Keratinocyte (primary cell): ENCODE data around the gene ITIH4. TPM values are rescaled to one million over a fixed set of nuclear protein-coding genes. Genes with fewer than 3 reads are reported as not detected.

Source experiments
- DNase-seq: peaks from one replicate; pipeline ENCODE4 v3.0.0-alpha.2; 2011; ENCODE audit warnings: low read depth, missing footprints, low spot score
- FAIRE-seq: peaks from 2 replicates; lab custom pipeline; 2011; peaks lifted over from hg19 to GRCh38; lab: Jason Lieb, UNC
- H2AFZ ChIP-seq: 2 replicates; pipeline ENCODE4 v1.6.0; 2012; ENCODE audit warnings: low read length, control low read depth, inconsistent platforms; ENCODE audit not compliant: control insufficient read depth
- H3K27ac ChIP-seq: 2 replicates; pipeline ENCODE4 v1.5.1; 2011; ENCODE audit warnings: low read length; ENCODE audit not compliant: control insufficient read depth, insufficient read depth
- H3K27me3 ChIP-seq: 3 replicates; pipeline ENCODE4 v1.6.0; 2011; ENCODE audit warnings: low read length; ENCODE audit not compliant: control insufficient read depth, insufficient read depth; ENCODE audit errors: extremely low read depth
- H3K36me3 ChIP-seq, 2 experiments: 2 replicates in 1 of 2; 3 replicates in 1 of 2; pipeline ENCODE4 v1.5.1; 2011; ENCODE audit warnings: low read length in 2 of 2, mild to moderate bottlenecking in 1 of 2; ENCODE audit not compliant: control insufficient read depth in 2 of 2, insufficient read depth in 2 of 2; ENCODE audit errors: extremely low read depth in 1 of 2
- H3K4me1 ChIP-seq: 3 replicates; pipeline ENCODE4 v1.5.1; 2011; ENCODE audit warnings: low read length; ENCODE audit not compliant: control insufficient read depth, insufficient read depth; ENCODE audit errors: extremely low read depth
- H3K4me2 ChIP-seq: 3 replicates; pipeline ENCODE4 v1.6.0; 2011; ENCODE audit warnings: low read depth, low read length; ENCODE audit not compliant: control insufficient read depth, insufficient read depth; ENCODE audit errors: extremely low read depth
- H3K4me3 ChIP-seq, 3 experiments: fragments of 200-600 bp in 1 of 3; sonication (generic) in 1 of 3; 2 replicates in 2 of 3; 3 replicates in 1 of 3; pipeline ENCODE4 v1.5.1; 2011 to 2016; ENCODE audit warnings: low read length in 3 of 3, mild to moderate bottlenecking in 3 of 3, control low read depth in 2 of 3, inconsistent platforms in 1 of 3, low read depth in 1 of 3, mixed read lengths in 1 of 3, mixed run types in 1 of 3, moderate library complexity in 1 of 3; ENCODE audit not compliant: control insufficient read depth in 2 of 3, insufficient read depth in 2 of 3; ENCODE audit errors: extremely low read depth in 1 of 3
- H3K79me2 ChIP-seq: 2 replicates; pipeline ENCODE4 v1.6.0; 2012; ENCODE audit warnings: low read length; ENCODE audit not compliant: control insufficient read depth, insufficient read depth
- H3K9ac ChIP-seq: 3 replicates; pipeline ENCODE4 v1.6.0; 2011; ENCODE audit warnings: low read length; ENCODE audit not compliant: control insufficient read depth, insufficient read depth; ENCODE audit errors: extremely low read depth
- H3K9me1 ChIP-seq: 3 replicates; pipeline ENCODE4 v1.6.0; 2011; ENCODE audit warnings: low read length; ENCODE audit not compliant: control insufficient read depth, insufficient read depth; ENCODE audit errors: extremely low read depth
- H3K9me3 ChIP-seq: 2 replicates; pipeline ENCODE4 v1.5.1; 2012; ENCODE audit warnings: low read depth, low read length; ENCODE audit not compliant: control insufficient read depth
- H4K20me1 ChIP-seq: 3 replicates; pipeline ENCODE4 v1.6.0; 2011; ENCODE audit warnings: low read length; ENCODE audit not compliant: control insufficient read depth, insufficient read depth; ENCODE audit errors: extremely low read depth
- CTCF ChIP-seq, 3 experiments: IDR thresholded peaks in 1 of 3; conservative IDR thresholded peaks in 1 of 3; optimal IDR thresholded peaks in 1 of 3; 2 replicates in 2 of 3; 3 replicates in 1 of 3; pipeline versions ENCODE3 to v1.5.1; 2011; ENCODE audit warnings: low read length in 3 of 3, mild to moderate bottlenecking in 3 of 3, moderate library complexity in 2 of 3, control low read depth in 1 of 3, inconsistent platforms in 1 of 3; ENCODE audit not compliant: insufficient read depth in 2 of 3; ENCODE audit errors: extremely low read depth in 1 of 3
- EZH2 ChIP-seq: IDR thresholded peaks from one replicate; pipeline ENCODE4 v1.6.1; 2012; ENCODE audit warnings: inconsistent platforms, mild to moderate bottlenecking, low read length, moderate library complexity
- dilution Hi-C: fragments of 300-500 bp; cut with MboI; formaldehyde crosslinking; loops from one replicate; pipeline ENCODE4 v1.7.0; 2020; ENCODE audit warnings: low sequenced_read_pairs; ENCODE audit not compliant: extremely low pct_ligation_motif_present
- polyA plus RNA-seq, 5 experiments: library from polyadenylated mRNA; depleted of rRNA in 3 of 5; stranded (reverse) in 3 of 5; stranded (forward) in 1 of 5; unstranded in 1 of 5; fragments of >200 nt; gene quantifications; 1 replicate in 1 of 5; 2 replicates in 3 of 5; 3 replicates in 1 of 5; pipeline versions ENCODE4 v1.2.1 to v1.2.3, GENCODE V29; 2011 to 2012; ENCODE audit warnings: missing spikeins in 2 of 5, low read depth in 1 of 5, low replicate concordance in 1 of 5

ITIH4 gene
- polyA plus RNA-seq, 1 donor (not counting 4 experiments of a cell fraction or from before 2014, with no cell fraction given) = 1.4 TPM

DNA sequence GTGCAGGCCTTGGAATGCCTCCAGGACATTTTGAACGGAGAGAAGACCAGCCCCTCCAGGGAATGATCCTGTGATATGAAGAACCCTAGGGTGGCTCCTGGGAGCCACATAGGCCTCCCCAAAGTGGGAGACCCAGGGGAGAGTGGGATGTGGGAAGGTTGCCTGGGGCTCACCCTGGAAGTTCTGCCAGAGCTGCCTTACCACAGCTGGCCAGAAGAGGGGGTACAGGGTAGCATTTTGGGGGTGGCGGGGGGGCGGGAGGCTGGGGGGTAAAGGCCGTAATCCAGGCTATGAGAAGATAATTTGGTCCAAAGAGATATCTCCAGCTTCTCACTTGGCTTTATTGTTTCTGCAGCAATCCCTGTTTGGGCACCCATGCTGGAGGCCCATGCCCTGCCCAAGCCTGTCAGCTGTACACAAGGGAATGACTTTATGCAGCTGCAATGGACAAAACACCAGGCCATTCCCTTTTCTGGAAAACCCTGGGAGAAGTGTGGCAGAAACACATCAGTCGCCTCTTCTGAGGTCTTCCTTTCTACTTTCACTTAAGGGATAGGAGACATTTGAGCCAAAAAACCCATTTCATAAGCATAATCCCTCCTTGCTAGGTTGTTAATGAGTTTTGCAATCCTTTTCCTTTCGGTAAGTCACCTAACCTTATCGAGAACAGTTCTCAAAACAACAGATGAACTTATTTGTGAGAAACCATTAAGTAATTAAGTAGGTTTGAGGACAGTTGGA is 15.4 kb upstream of the ITIH4 start:
- Histone ChIP-seq H3K4me1 (no peaks in the 10 kb centered on the region), H3K9ac (no peak overlapping the region), H3K36me3 (peaks cover 7 to 9% of the 10 kb centered on the region in 2 experiments), H3K9me1 (no peaks in the 10 kb centered on the region), H2AFZ (no peak overlapping the region), H3K4me2 (no peak overlapping the region), H3K79me2 (no peaks in the 10 kb centered on the region), H3K4me3 (no peak overlapping the region), H4K20me1 (no peaks in the 10 kb centered on the region), H3K9me3 (no peaks in the 10 kb centered on the region), H3K27ac (no peak overlapping the region), H3K27me3 (no peaks in the 10 kb centered on the region)
- FAIRE-seq = no peak
- dilution Hi-C loops = no loop called here
- no peak for DNase-seq
- no peak for TF ChIP-seq EZH2
- TF ChIP-seq CTCF (optimal IDR thresholded peaks at IDR 0.05 in 1 of 3, IDR thresholded peaks at IDR 0.05 in 1 of 3, conservative IDR thresholded peaks at IDR 0.05 in 1 of 3; ENCODE audit: extremely low read depth in 1 of 3, insufficient read depth in 2 of 3, low read length in 3 of 3) = peak; percentile 22 to 63 (median 40)

DNA sequence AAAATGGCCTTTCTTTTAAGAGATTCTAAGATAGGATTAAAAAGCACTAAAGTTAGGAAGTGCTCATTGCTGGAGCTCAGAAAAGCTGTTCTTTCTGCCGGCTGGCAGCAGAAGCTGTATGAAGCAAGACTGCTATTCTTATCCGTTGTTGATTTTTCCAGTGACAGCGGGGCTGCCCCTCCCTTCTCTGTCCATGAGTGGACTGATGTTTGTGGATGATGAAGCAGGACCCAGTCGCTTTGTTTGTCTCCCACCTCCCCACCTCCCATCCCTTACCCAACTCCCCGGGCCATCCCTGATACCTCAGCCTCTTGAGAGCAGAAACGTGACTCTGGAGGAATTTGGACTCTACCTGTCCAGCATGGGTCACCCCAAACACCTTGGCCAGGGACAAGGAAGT is 14.7 kb upstream of the ITIH4 start:
- Histone ChIP-seq H3K36me3 (peaks cover 7 to 11% of the 10 kb centered on the region in 2 experiments), H3K4me1 (no peaks in the 10 kb centered on the region)

More for the DNA sequence above, 14.7 kb upstream of the ITIH4 start:
- no peak overlapping the region for H3K4me2 ChIP-seq
- DNase-seq = no peak
- no peaks in the 10 kb centered on the region for H3K27me3 ChIP-seq
- H3K9me3 ChIP-seq = no peaks in the 10 kb centered on the region
- TF ChIP-seq EZH2 (no peak), CTCF (optimal IDR thresholded peaks at IDR 0.05 in 1 of 3, IDR thresholded peaks at IDR 0.05 in 1 of 3, conservative IDR thresholded peaks at IDR 0.05 in 1 of 3; ENCODE audit: extremely low read depth in 1 of 3, insufficient read depth in 2 of 3, low read length in 3 of 3) (no peak)
- dilution Hi-C loops = no loop called here
- FAIRE-seq = no peak
- no peak overlapping the region for H3K4me3 ChIP-seq
- no peaks in the 10 kb centered on the region for H4K20me1 ChIP-seq
- H2AFZ ChIP-seq = no peak overlapping the region
- H3K27ac ChIP-seq = no peak overlapping the region
- no peaks in the 10 kb centered on the region for H3K9me1 ChIP-seq
- H3K79me2 ChIP-seq = no peaks in the 10 kb centered on the region
- no peak overlapping the region for H3K9ac ChIP-seq
